Ishikawa (cell line): Measurements from ENCODE around the gene TSPAN12.

Experiments used
- EP300 ChIP-seq: IDR thresholded peaks from 2 replicates; pipeline ENCODE4 v1.6.1; 2012; ENCODE audit warnings: borderline replicate concordance
- RAD21 ChIP-seq: IDR thresholded peaks from 2 replicates; pipeline ENCODE4 v1.6.1; 2012; ENCODE audit warnings: low read depth
- TF ChIP-seq, protein P1 (sequence below): IDR thresholded peaks from 2 replicates; pipeline ENCODE4 v1.6.1; 2012

DNA sequence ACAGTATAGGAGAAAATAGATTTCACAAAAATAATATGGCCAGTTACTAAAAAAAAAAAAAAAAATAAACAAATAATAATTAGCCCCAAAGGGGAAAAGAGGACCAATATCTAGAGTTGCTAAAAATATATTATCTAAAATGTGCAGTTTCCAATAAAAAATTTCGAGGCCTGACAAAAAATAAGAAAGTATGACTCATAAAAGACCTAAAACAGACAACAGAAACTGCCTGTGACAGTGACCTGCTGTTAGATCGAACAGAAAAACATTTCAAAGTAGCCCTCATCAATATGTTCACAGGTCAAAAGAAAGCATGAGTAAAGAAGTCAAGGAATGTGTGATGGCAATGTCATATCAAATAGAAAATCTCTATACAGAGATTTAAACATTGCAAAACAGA is 11.8 kb upstream of the TSPAN12 start:
- TF ChIP-seq, protein P1, sequence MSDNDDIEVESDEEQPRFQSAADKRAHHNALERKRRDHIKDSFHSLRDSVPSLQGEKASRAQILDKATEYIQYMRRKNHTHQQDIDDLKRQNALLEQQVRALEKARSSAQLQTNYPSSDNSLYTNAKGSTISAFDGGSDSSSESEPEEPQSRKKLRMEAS = no peak
- TF ChIP-seq RAD21 = no peak
- no peak for TF ChIP-seq EP300
